Measurements from ENCODE around the gene MS4A14. TPM values are rescaled to one million over a fixed set of nuclear protein-coding genes. Genes with fewer than 3 reads are reported as not detected.
"Not testable (repeated sequence)": the region's sequence is repeated elsewhere in the genome, so short reads cannot be mapped to it uniquely, and the experiment has no call there.

The MS4A14 gene
- total and polyA plus RNA-seq, 2 of the 4 experiments (the other 2 are of a cell fraction): not detected

- Histone ChIP-seq H3K27ac (ENCODE audit: insufficient read depth, low read length) (no peak overlapping the region), H4K91ac (ENCODE audit: insufficient read depth, low read depth, low read length) (no peak overlapping the region), H3K23ac (ENCODE audit: low read depth, low read length) (no peak overlapping the region), H3K4ac (ENCODE audit: low read depth, low read length) (no peak overlapping the region), H2BK15ac (ENCODE audit: low read depth, low read length) (no peak overlapping the region), H4K20me1 (ENCODE audit: insufficient read depth, low read length) (no peaks in the 10 kb centered on the region), H3K4me1 (ENCODE audit: control insufficient read depth, insufficient read depth, low read length) (no peaks in the 10 kb centered on the region), H4K5ac (ENCODE audit: low read depth, low read length) (no peak overlapping the region), H3K9ac (ENCODE audit: low read depth, low read length) (no peak overlapping the region), H2BK5ac (ENCODE audit: low read depth, low read length, poor library complexity, severe bottlenecking) (no peak overlapping the region), H3K9me1 (ENCODE audit: insufficient read depth, low read length) (no peaks in the 10 kb centered on the region), H3K79me1 (ENCODE audit: low read depth in 1 of 2, low read length in 2 of 2) (no peaks in the 10 kb centered on the region), H3K36me3 (ENCODE audit: control insufficient read depth, insufficient read depth, low read length) (no peaks in the 10 kb centered on the region), H2BK120ac (ENCODE audit: low read depth, low read length) (no peak overlapping the region), H3K4me3 (ENCODE audit: insufficient read depth, low read depth, low read length) (no peak overlapping the region), H3K56ac (ENCODE audit: extremely low read depth, insufficient read depth, low read length) (no peak overlapping the region), H3K27me3 (ENCODE audit: control insufficient read depth, insufficient read depth, low read length) (no peaks in the 10 kb centered on the region), H2BK20ac (ENCODE audit: low read depth, low read length) (no peak overlapping the region), H2AFZ (replicated peaks; ENCODE audit: low read length, poor library complexity) (no peak overlapping the region), H4K8ac (ENCODE audit: low read depth in 2 of 2, low read length in 2 of 2) (no peak overlapping the region), H2AK5ac (ENCODE audit: low read depth, low read length) (no peak overlapping the region), H3K18ac (ENCODE audit: low read depth, low read length) (no peak overlapping the region), H2AK9ac (replicated peaks; ENCODE audit: low read depth, low read length, poor library complexity) (no peak overlapping the region), H3K4me2 (ENCODE audit: low read depth, low read length) (no peak overlapping the region), H3K9me3 (ENCODE audit: control insufficient read depth, insufficient read depth, low read length) (no peaks in the 10 kb centered on the region), H3K14ac (replicated peaks; ENCODE audit: low read depth, low read length) (no peak overlapping the region)
- no peak for TF ChIP-seq BHLHE40 (IDR thresholded peaks at IDR 0.05; ENCODE audit: low read depth, low read length)
- no peak for TF ChIP-seq RCOR1 (IDR thresholded peaks at IDR 0.05; ENCODE audit: insufficient replicate concordance, low read length)
- TF ChIP-seq MXI1 (IDR thresholded peaks at IDR 0.05; ENCODE audit: borderline replicate concordance, low read depth, low read length): no peak
- no peak for TF ChIP-seq FOS (IDR thresholded peaks at IDR 0.05; ENCODE audit: low read depth, low read length)
- no peak for TF ChIP-seq MAFK (IDR thresholded peaks at IDR 0.05; ENCODE audit: low read depth, low read length)
- no peak for TF ChIP-seq CEBPB (IDR thresholded peaks at IDR 0.05; ENCODE audit: low read depth, low read length)
- no peak for TF ChIP-seq POLR2A (IDR thresholded peaks at IDR 0.05; ENCODE audit: low read depth, low read length)
- no peak for TF ChIP-seq SMC3 (IDR thresholded peaks at IDR 0.05; ENCODE audit: low read depth, low read length)
- TF ChIP-seq, protein P1, sequence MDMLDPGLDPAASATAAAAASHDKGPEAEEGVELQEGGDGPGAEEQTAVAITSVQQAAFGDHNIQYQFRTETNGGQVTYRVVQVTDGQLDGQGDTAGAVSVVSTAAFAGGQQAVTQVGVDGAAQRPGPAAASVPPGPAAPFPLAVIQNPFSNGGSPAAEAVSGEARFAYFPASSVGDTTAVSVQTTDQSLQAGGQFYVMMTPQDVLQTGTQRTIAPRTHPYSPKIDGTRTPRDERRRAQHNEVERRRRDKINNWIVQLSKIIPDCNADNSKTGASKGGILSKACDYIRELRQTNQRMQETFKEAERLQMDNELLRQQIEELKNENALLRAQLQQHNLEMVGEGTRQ (IDR thresholded peaks at IDR 0.05; ENCODE audit: low read depth, low read length): no peak
- dilution Hi-C loops (cut with HindIII; ENCODE audit: low sequenced_read_pairs, unreplicated experiment) (no loop called here), intact Hi-C loops (cut with micrococcal nuclease) (no loop called here), in situ Hi-C loops (cut with MboI; ENCODE audit: low sequenced_read_pairs) (no loop called here)
- ChIA-PET POLR2A (ENCODE audit: unreplicated experiment) (no interaction called here), CTCF (no interaction called here)
- ATAC-seq (ENCODE audit: low read depth) (no peak), DNase-seq (no peak)
- BruUV-seq (replicated peaks): no TSS peak
Observed at GRCh38 chr11:60447846-60448245, 51.6 kb downstream of the MS4A14 start.

- H2BK120ac ChIP-seq (ENCODE audit: low read depth, low read length); H2BK15ac ChIP-seq (ENCODE audit: low read depth, low read length); H3K9me1 ChIP-seq (ENCODE audit: insufficient read depth, low read length); H4K8ac ChIP-seq (ENCODE audit: low read depth in 2 of 2, low read length in 2 of 2); ATAC-seq (ENCODE audit: low read depth); H2BK5ac ChIP-seq (ENCODE audit: low read depth, low read length, poor library complexity, severe bottlenecking); H3K23ac ChIP-seq (ENCODE audit: low read depth, low read length); H3K9me3 ChIP-seq (ENCODE audit: control insufficient read depth, insufficient read depth, low read length); dilution Hi-C loops (cut with HindIII; ENCODE audit: low sequenced_read_pairs, unreplicated experiment); in situ Hi-C loops (cut with MboI; ENCODE audit: low sequenced_read_pairs); H3K9ac ChIP-seq (ENCODE audit: low read depth, low read length); DNase-seq; H3K27me3 ChIP-seq (ENCODE audit: control insufficient read depth, insufficient read depth, low read length); H4K5ac ChIP-seq (ENCODE audit: low read depth, low read length); H3K4me3 ChIP-seq (ENCODE audit: insufficient read depth, low read depth, low read length); BruUV-seq (replicated peaks); POLR2A ChIA-PET (ENCODE audit: unreplicated experiment); H2AK5ac ChIP-seq (ENCODE audit: low read depth, low read length); H2AFZ ChIP-seq (replicated peaks; ENCODE audit: low read length, poor library complexity); H2AK9ac ChIP-seq (replicated peaks; ENCODE audit: low read depth, low read length, poor library complexity); H3K27ac ChIP-seq (ENCODE audit: insufficient read depth, low read length); H4K20me1 ChIP-seq (ENCODE audit: insufficient read depth, low read length); H3K79me1 ChIP-seq (ENCODE audit: low read depth in 1 of 2, low read length in 2 of 2); H4K91ac ChIP-seq (ENCODE audit: insufficient read depth, low read depth, low read length); H3K36me3 ChIP-seq (ENCODE audit: control insufficient read depth, insufficient read depth, low read length); H3K18ac ChIP-seq (ENCODE audit: low read depth, low read length); H3K14ac ChIP-seq (replicated peaks; ENCODE audit: low read depth, low read length); H3K4ac ChIP-seq (ENCODE audit: low read depth, low read length); H2BK20ac ChIP-seq (ENCODE audit: low read depth, low read length); H3K4me2 ChIP-seq (ENCODE audit: low read depth, low read length); H3K56ac ChIP-seq (ENCODE audit: extremely low read depth, insufficient read depth, low read length); CTCF ChIA-PET; intact Hi-C loops (cut with micrococcal nuclease); H3K4me1 ChIP-seq (ENCODE audit: control insufficient read depth, insufficient read depth, low read length): not testable (repeated sequence)
- WGBS, 2 experiments (ENCODE audit: extremely low coverage in 2 of 2, insufficient read length in 1 of 2): 100% methylated on average over 3 of the region's 32 CpGs; no CpG with 5 or more reads in 1 of the 2 experiments
Observed at GRCh38 chr11:60451185-60451584, 54.9 kb downstream of the MS4A14 start.

Measured in IMR-90 (cell line).